ENCODE results near the gene PPFIBP2. TPM values are rescaled to one million over a fixed set of nuclear protein-coding genes. Genes with fewer than 3 reads are reported as not detected.

Gene PPFIBP2
- total RNA-seq, 2 experiments from 2014 or later, result 19.9 to 25.7 TPM

DNA sequence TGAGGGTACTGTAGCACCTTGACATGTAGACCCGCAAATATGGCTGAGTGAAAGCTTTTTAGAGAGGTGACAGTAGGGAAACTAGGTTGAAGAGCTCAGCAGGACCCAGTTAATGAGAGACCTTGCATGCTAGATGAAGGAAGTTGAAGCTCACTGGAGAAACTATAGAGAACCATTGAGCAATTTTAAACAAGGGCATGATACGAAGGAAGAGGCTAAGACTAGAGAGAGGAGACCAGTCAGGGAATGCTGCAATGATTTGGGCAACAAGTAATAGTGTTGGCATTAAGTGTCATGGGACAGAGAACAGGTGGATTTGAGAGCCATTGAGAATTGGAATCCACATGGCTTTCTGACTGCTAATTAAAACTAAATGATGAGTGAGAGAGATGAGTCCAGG lies 24.4 kb upstream of the PPFIBP2 start:
- Mint-ChIP-seq H3K9me3 (no peaks in the 10 kb centered on the region), H3K36me3 (no peaks in the 10 kb centered on the region), H3K4me3 (no peak overlapping the region), H3K27ac (no peak overlapping the region), H3K27me3 (peaks cover 3% of the 10 kb centered on the region), H3K4me1 (no peaks in the 10 kb centered on the region)
- no peak for ATAC-seq (ENCODE audit: low read depth)
- POLR2A ChIA-PET, result no interaction called here
- no peak for DNase-seq

DNA sequence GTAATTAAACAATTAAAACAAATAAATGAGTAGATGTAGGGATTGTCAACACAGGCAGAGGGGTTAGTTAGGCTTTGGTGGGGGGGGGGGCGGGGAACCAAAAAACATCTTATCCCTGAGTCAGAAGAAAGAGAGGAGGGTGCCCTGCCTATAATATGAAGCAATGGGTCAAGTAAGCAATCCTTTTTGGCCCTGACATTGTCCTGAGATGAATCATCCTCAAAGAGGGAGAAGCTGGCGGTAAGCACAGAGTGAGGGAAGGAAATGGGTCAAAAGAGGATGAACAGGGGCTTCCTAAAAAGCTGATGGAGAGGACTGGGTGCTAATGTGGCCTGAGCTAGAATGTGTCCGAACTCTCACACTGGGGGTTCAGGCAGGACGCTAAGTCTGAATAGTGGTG lies 23.7 kb upstream of the PPFIBP2 start:
- no peaks in the 10 kb centered on the region for H3K36me3 Mint-ChIP-seq
- H3K27ac Mint-ChIP-seq, result no peak overlapping the region
- H3K4me1 Mint-ChIP-seq, result no peaks in the 10 kb centered on the region
- H3K9me3 Mint-ChIP-seq, result no peaks in the 10 kb centered on the region
- H3K27me3 Mint-ChIP-seq, result peaks cover 3% of the 10 kb centered on the region
- no peak overlapping the region for H3K4me3 Mint-ChIP-seq
- ATAC-seq (ENCODE audit: low read depth) (no peak), DNase-seq (no peak)
- POLR2A ChIA-PET, result no interaction called here

DNA sequence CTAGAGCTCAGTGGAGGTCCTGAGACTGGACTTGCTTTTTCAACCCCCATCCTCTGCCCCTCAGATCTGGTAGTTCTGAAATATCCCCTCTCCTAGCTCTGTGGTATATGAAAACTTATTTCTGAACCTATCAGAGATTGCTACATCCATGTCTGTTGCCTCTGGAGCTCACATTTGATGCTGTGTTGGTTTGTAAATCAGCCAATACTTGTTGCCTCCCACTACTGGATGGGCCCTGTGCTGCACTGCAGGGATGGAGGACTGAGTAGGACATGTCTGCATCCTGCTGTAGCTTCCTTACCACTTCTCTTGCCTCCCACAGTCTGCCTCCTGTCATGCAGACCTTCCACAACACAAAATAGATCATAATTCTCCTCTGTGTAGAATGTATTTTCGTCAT lies 23.3 kb upstream of the PPFIBP2 start:
- no peak for ATAC-seq (ENCODE audit: low read depth)
- no peaks in the 10 kb centered on the region for H3K36me3 Mint-ChIP-seq
- POLR2A ChIA-PET, result no interaction called here
- no peak overlapping the region for H3K4me3 Mint-ChIP-seq
- no peaks in the 10 kb centered on the region for H3K4me1 Mint-ChIP-seq
- peaks cover 3% of the 10 kb centered on the region for H3K27me3 Mint-ChIP-seq
- no peaks in the 10 kb centered on the region for H3K9me3 Mint-ChIP-seq
- no peak overlapping the region for H3K27ac Mint-ChIP-seq
- no peak for DNase-seq

DNA sequence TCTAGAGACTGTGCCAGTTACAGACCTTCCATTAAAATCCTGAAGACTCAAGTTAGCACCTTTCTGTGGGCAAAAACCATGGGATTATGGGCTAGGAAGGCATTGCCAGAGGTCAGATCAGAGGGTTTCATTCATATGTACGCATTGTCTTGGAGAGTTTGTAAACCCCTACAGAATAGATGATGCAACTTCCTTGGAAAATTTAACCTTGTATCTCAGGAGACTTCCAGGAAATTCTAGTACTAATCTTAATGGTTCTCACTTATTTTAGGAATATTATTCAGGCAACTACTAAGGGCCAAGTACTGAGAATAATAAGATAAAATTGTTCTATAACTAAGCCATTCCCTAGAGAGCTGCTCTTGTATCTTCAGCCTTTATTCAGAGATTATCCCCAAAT lies 21.5 kb upstream of the PPFIBP2 start:
- Mint-ChIP-seq H3K9me3 (no peaks in the 10 kb centered on the region), H3K36me3 (no peaks in the 10 kb centered on the region), H3K27me3 (peaks cover 3% of the 10 kb centered on the region), H3K27ac (no peak overlapping the region), H3K4me3 (no peak overlapping the region), H3K4me1 (peaks cover 3% of the 10 kb centered on the region)
- POLR2A ChIA-PET, result no interaction called here
- DNase-seq (no peak), ATAC-seq (ENCODE audit: low read depth) (no peak)

DNA sequence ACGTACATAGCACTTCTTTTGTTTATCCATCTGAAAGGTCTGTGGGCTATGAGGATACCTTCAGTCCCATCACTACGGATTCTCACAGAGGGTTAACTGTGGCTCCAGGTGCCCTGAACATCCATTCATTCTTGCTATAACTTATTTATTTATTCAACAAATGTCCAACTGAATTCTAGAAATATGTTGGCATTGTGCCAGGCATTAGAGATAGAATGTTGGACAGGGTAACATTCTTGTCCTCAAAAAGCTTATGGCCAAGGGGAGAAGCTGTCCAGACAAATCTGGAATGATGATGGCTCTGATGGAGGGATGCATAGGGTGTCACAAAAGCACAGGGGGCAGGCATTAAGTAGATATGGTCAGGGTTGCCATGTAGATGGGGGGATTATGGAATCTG lies 20.1 kb upstream of the PPFIBP2 start:
- Mint-ChIP-seq H3K36me3 (no peaks in the 10 kb centered on the region), H3K4me3 (no peak overlapping the region), H3K9me3 (no peaks in the 10 kb centered on the region), H3K27me3 (peaks cover 3% of the 10 kb centered on the region), H3K4me1 (peaks cover 3% of the 10 kb centered on the region), H3K27ac (no peak overlapping the region)
- ATAC-seq (ENCODE audit: low read depth) (no peak), DNase-seq (no peak)
- POLR2A ChIA-PET, result no interaction called here

DNA sequence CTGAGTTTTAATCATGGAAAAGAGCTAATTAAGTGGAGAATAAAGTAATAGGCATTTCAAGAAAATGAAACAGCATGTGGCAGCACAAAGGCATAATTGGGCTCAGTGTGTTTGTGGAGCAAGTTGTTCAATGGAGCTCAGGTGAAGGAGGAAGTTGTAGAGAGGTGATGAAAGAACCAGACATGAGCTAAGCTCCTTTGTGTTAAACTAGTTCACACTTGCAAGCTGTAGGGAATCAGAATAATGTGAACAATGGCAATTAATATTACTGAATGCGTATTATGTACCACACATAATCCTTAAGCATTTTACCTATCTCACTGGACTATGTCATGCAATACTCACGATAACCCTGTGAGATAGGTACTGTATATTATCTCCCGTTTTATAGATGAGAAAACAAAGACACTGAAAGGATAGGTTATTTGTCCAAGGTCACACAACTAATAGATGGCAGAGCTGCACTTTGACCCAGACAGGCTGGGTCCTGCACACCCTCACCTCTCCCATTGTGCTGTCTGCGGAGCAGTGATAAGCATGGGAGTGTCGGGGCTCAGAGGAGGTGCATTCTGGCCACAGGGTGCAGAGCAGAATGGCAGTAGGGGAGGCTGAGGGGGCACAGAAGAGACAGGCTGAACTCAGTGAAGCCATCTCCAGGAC lies 19.6 kb upstream of the PPFIBP2 start:
- peaks cover 3% of the 10 kb centered on the region for H3K4me1 Mint-ChIP-seq
- DNase-seq (no peak), ATAC-seq (ENCODE audit: low read depth) (no peak)
- H3K27me3 Mint-ChIP-seq, result peaks cover 3% of the 10 kb centered on the region
- no peak overlapping the region for H3K4me3 Mint-ChIP-seq
- no peak overlapping the region for H3K27ac Mint-ChIP-seq
- H3K9me3 Mint-ChIP-seq, result no peaks in the 10 kb centered on the region
- POLR2A ChIA-PET, result no interaction called here
- H3K36me3 Mint-ChIP-seq, result no peaks in the 10 kb centered on the region

DNA sequence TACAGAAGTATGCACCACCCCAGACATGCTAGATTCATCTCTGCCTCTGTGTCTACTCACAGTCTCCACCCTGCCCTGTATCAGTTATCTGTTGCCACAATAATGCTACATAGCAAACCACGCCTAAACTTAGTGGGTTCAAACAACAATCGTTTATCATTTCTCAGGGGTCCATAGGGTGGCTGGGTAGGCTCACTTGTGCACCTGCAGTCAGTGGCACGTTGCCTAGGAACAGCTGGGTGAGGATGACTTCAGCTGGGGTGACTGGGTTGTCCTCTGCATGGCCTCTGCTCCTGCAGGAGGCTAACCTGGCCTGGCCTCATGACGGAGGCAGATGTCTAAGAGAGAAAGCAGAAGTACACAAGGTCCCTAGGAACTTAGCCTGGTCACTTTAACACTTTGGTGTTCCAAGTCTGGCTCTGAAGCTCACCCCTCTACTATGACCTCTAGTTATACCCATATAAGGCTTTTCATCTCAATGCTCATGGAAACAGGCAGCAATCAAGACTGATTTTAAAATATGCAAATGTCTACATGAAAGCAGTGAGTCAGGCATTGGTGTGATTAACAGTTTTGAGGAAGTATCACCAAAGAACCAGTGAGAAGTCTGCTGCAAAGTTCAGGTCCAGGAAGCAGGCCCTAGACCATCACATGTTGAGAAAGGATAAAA lies 17.8 kb upstream of the PPFIBP2 start:
- Mint-ChIP-seq H3K9me3 (no peaks in the 10 kb centered on the region), H3K4me1 (peaks cover 3% of the 10 kb centered on the region), H3K4me3 (no peak overlapping the region), H3K27me3 (no peaks in the 10 kb centered on the region), H3K36me3 (no peaks in the 10 kb centered on the region), H3K27ac (no peak overlapping the region)
- DNase-seq, result no peak
- ATAC-seq (ENCODE audit: low read depth), result no peak
- POLR2A ChIA-PET, result no interaction called here

DNA sequence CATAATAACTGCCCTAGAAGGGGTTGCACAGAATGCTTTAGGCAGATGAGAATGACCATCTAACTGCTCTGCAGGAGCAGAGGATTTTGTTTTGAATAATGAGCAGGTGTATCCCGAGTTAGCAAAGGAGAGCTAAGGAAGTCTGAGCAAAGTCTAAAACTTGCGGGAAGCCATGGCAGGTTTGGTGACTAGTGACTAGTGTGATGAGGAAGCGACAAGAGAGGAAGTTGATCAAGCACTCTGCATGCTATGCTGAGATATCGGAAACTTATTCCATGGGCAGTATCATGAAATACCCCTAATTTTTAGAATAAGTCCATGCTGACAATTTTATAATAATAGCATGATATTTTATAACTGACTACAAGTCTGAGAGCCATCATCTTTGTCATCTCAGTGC lies 15.6 kb upstream of the PPFIBP2 start:
- no peaks in the 10 kb centered on the region for H3K27me3 Mint-ChIP-seq

DNA sequence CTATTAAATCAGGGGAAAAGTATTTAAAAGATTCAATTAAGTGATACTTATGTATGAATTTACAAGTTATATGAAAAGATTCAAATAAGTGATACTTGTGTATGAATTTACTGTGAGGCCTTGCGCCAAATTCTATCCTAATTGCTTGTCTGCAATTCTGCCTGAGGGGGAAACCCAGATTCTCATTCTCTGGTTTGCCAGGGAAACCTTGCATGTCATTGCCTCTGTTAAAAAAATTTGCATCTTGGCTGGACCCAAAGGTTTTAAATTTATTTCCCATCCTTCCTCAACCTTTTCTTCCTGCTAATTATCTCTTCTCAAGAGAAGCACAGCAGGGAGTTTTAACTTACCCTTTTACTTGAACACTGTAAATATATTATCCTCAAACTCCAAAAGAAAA lies 14.7 kb upstream of the PPFIBP2 start:
- no peak for DNase-seq
- Mint-ChIP-seq H3K27me3 (no peaks in the 10 kb centered on the region), H3K27ac (no peak overlapping the region), H3K4me1 (peaks cover 3% of the 10 kb centered on the region), H3K36me3 (no peaks in the 10 kb centered on the region), H3K9me3 (no peaks in the 10 kb centered on the region), H3K4me3 (no peak overlapping the region)
- POLR2A ChIA-PET, result no interaction called here
- ATAC-seq (ENCODE audit: low read depth), result no peak

More for the DNA sequence above, 15.6 kb upstream of the PPFIBP2 start:
- Mint-ChIP-seq H3K4me1 (peaks cover 3% of the 10 kb centered on the region), H3K27ac (no peak overlapping the region), H3K4me3 (no peak overlapping the region), H3K36me3 (no peaks in the 10 kb centered on the region), H3K9me3 (no peaks in the 10 kb centered on the region)
- no peak for ATAC-seq (ENCODE audit: low read depth)
- POLR2A ChIA-PET, result no interaction called here
- DNase-seq, result no peak

DNA sequence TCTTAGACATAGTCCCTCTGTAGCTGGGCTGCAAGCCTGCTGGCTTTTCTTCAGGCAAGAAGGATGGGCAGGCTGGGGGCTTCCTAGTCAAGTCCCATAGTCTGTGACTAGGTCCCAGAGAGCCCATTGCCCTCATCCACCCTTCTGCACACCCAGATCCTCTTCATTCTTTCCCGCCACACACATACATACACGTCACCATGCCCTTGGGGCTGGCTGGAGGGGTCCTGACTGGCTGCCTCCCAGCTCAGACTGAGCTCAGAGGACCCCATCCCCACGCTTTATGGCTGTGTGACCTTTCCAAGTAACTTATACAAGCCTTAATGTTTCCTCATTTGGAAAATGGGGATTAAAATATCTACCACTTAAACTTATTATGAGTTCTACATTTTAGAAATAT lies 13.5 kb upstream of the PPFIBP2 start:
- no peaks in the 10 kb centered on the region for H3K27me3 Mint-ChIP-seq
- no peaks in the 10 kb centered on the region for H3K36me3 Mint-ChIP-seq
- no peak overlapping the region for H3K27ac Mint-ChIP-seq
- H3K4me1 Mint-ChIP-seq, result peaks cover 3% of the 10 kb centered on the region
- no peak for DNase-seq
- no peak for ATAC-seq (ENCODE audit: low read depth)
- H3K4me3 Mint-ChIP-seq, result no peak overlapping the region
- no peaks in the 10 kb centered on the region for H3K9me3 Mint-ChIP-seq
- POLR2A ChIA-PET, result no interaction called here

DNA sequence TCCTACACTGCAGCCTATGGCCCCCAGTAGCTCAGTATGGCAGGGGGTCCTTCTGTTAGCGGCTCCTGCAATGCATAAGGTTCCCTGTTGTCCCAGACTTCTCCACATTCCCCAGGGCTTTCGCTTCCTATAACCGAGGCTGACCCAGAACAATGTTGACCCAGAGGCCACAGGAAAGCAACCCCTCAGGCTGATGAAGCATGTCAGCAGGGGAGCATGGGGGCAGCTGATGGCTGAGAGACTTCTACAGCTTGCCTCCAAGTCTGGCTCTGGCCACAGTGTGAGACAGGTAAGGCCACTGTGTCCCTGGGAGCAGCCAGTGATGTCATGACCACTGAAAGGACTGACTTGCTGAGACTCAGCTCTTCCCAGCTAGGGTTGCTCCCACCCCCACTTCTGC lies 12.5 kb upstream of the PPFIBP2 start:
- Mint-ChIP-seq H3K27me3 (no peaks in the 10 kb centered on the region), H3K36me3 (no peaks in the 10 kb centered on the region), H3K27ac (no peak overlapping the region), H3K9me3 (no peaks in the 10 kb centered on the region), H3K4me3 (no peak overlapping the region), H3K4me1 (peaks cover 3% of the 10 kb centered on the region)
- POLR2A ChIA-PET, result interaction anchor here (1.2 kb wide), 1 partner anchor 11 kb away, joined by 3 read pairs; no protein-coding TSS in a partner anchor
- DNase-seq (no peak), ATAC-seq (ENCODE audit: low read depth) (no peak)

DNA sequence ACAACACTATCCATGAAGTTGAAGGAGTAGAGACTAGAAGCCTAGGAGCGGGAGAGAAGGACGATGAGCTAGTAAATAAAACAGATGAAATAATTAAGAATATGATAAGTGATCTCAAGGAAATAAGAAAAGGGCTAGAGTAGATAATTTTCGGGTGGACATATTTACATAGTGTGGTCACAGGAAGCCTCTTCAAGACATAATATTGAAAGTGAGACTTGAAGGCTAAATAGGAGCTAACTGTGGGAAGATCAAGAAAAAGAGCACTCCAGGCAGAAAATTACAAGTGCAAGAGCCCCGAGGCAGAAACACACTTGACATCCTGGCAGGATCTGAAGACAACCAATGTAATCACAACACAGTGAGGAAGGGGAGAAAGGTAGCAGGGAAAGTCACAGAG lies 11.9 kb upstream of the PPFIBP2 start:
- ATAC-seq (ENCODE audit: low read depth), result no peak
- H3K27me3 Mint-ChIP-seq, result no peaks in the 10 kb centered on the region
- POLR2A ChIA-PET, result interaction anchor here (1.2 kb wide), 1 partner anchor 11 kb away, joined by 3 read pairs; no protein-coding TSS in a partner anchor
- H3K9me3 Mint-ChIP-seq, result no peaks in the 10 kb centered on the region
- H3K27ac Mint-ChIP-seq, result no peak overlapping the region
- DNase-seq, result no peak
- no peaks in the 10 kb centered on the region for H3K36me3 Mint-ChIP-seq
- H3K4me3 Mint-ChIP-seq, result no peak overlapping the region
- H3K4me1 Mint-ChIP-seq, result no peaks in the 10 kb centered on the region

DNA sequence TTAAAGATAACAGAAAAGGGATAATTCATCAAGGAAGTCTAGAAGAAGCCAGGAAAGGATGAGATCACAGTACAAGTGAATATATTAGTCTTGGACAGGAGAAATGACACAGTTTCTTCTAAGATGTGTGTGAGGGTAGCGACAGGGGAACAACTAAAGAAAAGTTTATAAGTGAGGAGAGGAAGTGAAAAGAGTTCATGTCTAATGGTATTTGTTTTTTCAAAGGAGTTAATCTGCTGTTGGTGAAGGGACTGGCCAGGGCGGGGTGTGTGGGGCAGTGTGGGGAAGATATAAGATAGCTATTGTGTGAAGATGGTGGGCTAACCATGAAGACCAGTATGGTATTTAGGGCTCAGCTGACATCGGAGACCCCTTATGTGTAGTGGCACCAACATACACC lies 7.6 kb upstream of the PPFIBP2 start:
- Mint-ChIP-seq H3K4me3 (no peak overlapping the region), H3K4me1 (no peaks in the 10 kb centered on the region), H3K36me3 (no peaks in the 10 kb centered on the region), H3K9me3 (no peaks in the 10 kb centered on the region), H3K27me3 (no peaks in the 10 kb centered on the region), H3K27ac (no peak overlapping the region)
- DNase-seq (no peak), ATAC-seq (ENCODE audit: low read depth) (no peak)
- POLR2A ChIA-PET, result no interaction called here

DNA sequence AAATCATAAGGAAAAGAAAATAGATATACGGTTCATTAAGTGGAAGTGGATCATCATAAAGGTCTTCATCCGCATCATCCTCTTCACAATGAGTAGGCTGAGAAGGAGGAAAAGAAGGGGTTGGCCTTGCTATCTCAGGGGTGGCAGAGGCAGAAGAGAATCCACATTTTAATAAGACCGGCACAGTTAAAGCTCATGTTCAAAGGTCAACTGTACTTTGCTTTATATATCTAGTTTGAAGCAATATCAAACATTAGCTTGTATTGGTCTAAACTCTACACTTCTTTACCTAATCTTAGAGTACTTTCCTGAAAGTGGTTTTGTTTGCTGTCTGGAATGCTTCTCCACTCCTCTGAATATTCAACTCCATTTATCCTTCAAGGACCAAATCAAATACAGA lies 5.7 kb upstream of the PPFIBP2 start:
- Mint-ChIP-seq H3K36me3 (no peaks in the 10 kb centered on the region), H3K4me3 (no peak overlapping the region), H3K27me3 (peaks cover 3% of the 10 kb centered on the region), H3K27ac (no peak overlapping the region), H3K4me1 (peaks cover 9% of the 10 kb centered on the region), H3K9me3 (no peaks in the 10 kb centered on the region)
- ATAC-seq (ENCODE audit: low read depth) (no peak), DNase-seq (no peak)
- POLR2A ChIA-PET, result no interaction called here

Measured in activated naive CD8-positive, alpha-beta T cell treated with anti-CD3 and anti-CD28 coated beads, Interleukin-2, amount 10 ng/mL, durations not matched to agents 7 days and 5 days (primary cell).